ENCODE data around the gene GLI1. TPM values are rescaled to one million over a fixed set of nuclear protein-coding genes. Genes with fewer than 3 reads are reported as not detected.
"Not testable (repeated sequence)": the region's sequence is repeated elsewhere in the genome, so short reads cannot be mapped to it uniquely, and the experiment has no call there.

GLI1 gene
- total RNA-seq, 1 donor from 2014 or later: 1.3 TPM

- no peak for TF ChIP-seq CTCF (IDR thresholded peaks at IDR 0.05)
- POLR2A ChIA-PET: interaction anchor here (1.0 to 1.8 kb wide), 4 partner anchors 10 to 31 kb away, joined by 3 to 8 read pairs (median 4); partner anchors contain the start of genes ARHGAP9 and DDIT3
- Mint-ChIP-seq H3K9me3 (no peaks in the 10 kb centered on the region), H3K36me3 (ENCODE audit: low read depth) (peaks cover 60% of the 10 kb centered on the region), H3K27me3 (no peaks in the 10 kb centered on the region), H3K4me3 (no peak overlapping the region), H3K4me1 (peaks cover 32% of the 10 kb centered on the region), H3K27ac (no peak overlapping the region)
- DNase-seq: no peak
- intact Hi-C loops (cut with micrococcal nuclease): no loop called here
- CTCF ChIA-PET: no interaction called here
- no peak for ATAC-seq (ENCODE audit: low read depth)
Measured at GRCh38 chr12:57490126-57490525, 30.5 kb downstream of the GLI1 start.

- CTCF ChIA-PET: no interaction called here
- ATAC-seq (ENCODE audit: low read depth): no peak
Measured at GRCh38 chr12:57491393-57492280, 32.1 kb downstream of the GLI1 start.

GRCh38 chr12:57495051-57495701 lies 35.6 kb downstream of the GLI1 start:
- DNase-seq; H3K4me1 Mint-ChIP-seq; intact Hi-C loops (cut with micrococcal nuclease); H3K9me3 Mint-ChIP-seq; ATAC-seq (ENCODE audit: low read depth); H3K27me3 Mint-ChIP-seq; H3K27ac Mint-ChIP-seq; POLR2A ChIA-PET; H3K4me3 Mint-ChIP-seq; CTCF ChIA-PET: not testable (repeated sequence)
- H3K36me3 Mint-ChIP-seq (ENCODE audit: low read depth): peaks cover 79% of the 10 kb centered on the region

More at GRCh38 chr12:57491393-57492280, 32.1 kb downstream of the GLI1 start:
- POLR2A ChIA-PET: interaction anchor here (1.0 to 1.7 kb wide), 4 partner anchors 9 to 28 kb away, joined by 3 to 8 read pairs (median 4); partner anchors contain the start of genes ARHGAP9 and DDIT3
- intact Hi-C loops (cut with micrococcal nuclease): no loop called here
- Mint-ChIP-seq H3K27ac (peak overlapping the region; percentile 42), H3K27me3 (no peaks in the 10 kb centered on the region), H3K36me3 (ENCODE audit: low read depth) (peaks cover 73% of the 10 kb centered on the region), H3K4me1 (peaks cover 32% of the 10 kb centered on the region), H3K4me3 (peak overlapping the region; percentile 13), H3K9me3 (no peaks in the 10 kb centered on the region)
- DNase-seq: no peak
- no peak for TF ChIP-seq CTCF (IDR thresholded peaks at IDR 0.05)

- H3K27me3 Mint-ChIP-seq: no peaks in the 10 kb centered on the region
- peaks cover 3% of the 10 kb centered on the region for H3K4me1 Mint-ChIP-seq
- CTCF ChIA-PET: interaction anchor here (0.7 kb wide), 1 partner anchor 38 kb away, joined by 5 read pairs; no protein-coding TSS in a partner anchor
- no peak overlapping the region for H3K4me3 Mint-ChIP-seq
- no peak for DNase-seq
- H3K27ac Mint-ChIP-seq: no peak overlapping the region
- H3K9me3 Mint-ChIP-seq: no peaks in the 10 kb centered on the region
- no peak for TF ChIP-seq CTCF (IDR thresholded peaks at IDR 0.05)
- intact Hi-C loops (cut with micrococcal nuclease): no loop called here
- POLR2A ChIA-PET: interaction anchor here (0.7 to 1.1 kb wide), 4 partner anchors 9 to 76 kb away, joined by 3 to 6 read pairs (median 3); no protein-coding TSS in a partner anchor
- peaks cover 79% of the 10 kb centered on the region for H3K36me3 Mint-ChIP-seq (ENCODE audit: low read depth)
- ATAC-seq (ENCODE audit: low read depth): no peak
Measured at GRCh38 chr12:57496822-57497221, 37.2 kb downstream of the GLI1 start.

DNA sequence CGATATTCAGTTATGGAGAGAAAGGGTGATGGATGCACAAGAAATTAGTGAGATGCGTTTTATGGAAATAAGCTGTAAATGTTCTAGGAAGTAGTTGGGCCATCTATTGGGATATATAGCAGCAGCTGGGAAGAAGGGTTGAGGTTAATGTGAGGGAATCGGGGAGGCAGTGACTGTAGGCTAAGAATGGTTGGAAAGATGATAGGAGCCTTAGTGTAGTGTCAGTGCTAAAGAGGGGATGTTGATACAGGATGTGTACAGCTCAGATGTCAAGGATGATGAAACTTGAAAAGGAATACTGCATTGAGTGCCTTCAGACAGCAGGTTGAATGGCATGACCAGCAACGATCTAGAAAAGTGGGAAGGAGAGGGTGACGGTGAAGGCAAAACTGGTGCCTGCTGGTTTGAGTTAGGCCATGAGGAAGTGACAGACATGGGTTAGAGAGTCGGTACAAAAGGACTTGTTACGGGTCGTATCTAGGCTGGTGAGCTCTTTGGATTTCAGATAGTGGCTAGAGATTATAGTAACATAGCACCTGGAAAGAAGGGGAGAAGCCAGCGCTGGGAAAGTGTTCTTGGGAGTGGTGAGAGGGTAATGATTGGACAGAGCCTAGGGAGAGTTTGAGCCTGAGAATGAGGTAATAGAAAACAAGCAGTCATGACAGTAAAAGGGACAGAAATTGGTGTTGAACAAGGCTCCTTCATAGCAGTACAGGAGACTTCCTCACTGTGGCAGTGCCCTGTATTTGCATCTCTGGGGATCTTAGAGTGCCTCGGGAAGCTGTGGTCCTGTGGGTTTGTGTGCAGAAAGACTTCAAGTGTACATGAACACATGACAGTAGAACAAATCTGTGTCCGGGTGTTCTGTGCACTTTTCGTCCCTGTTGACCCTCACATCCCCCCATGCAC lies 37.9 kb downstream of the GLI1 start:
- intact Hi-C loops (cut with micrococcal nuclease): no loop called here
- no peaks in the 10 kb centered on the region for H3K27me3 Mint-ChIP-seq
- DNase-seq (no peak), ATAC-seq (ENCODE audit: low read depth) (peak; percentile 18)
- no peaks in the 10 kb centered on the region for H3K9me3 Mint-ChIP-seq
- CTCF ChIA-PET: no interaction called here
- TF ChIP-seq CTCF (IDR thresholded peaks at IDR 0.05): no peak
- peaks cover 3% of the 10 kb centered on the region for H3K4me1 Mint-ChIP-seq
- H3K4me3 Mint-ChIP-seq: no peak overlapping the region
- H3K27ac Mint-ChIP-seq: peak overlapping the region; percentile 2
- POLR2A ChIA-PET: interaction anchor here (0.5 to 1.1 kb wide), 6 partner anchors 8 to 149 kb away, joined by 3 to 7 read pairs (median 3); no protein-coding TSS in a partner anchor
- peaks cover 79% of the 10 kb centered on the region for H3K36me3 Mint-ChIP-seq (ENCODE audit: low read depth)

All from activated B cell treated with CpG ODN at 0.5 μM for 24 hours (primary cell).